Esophagus squamous epithelium (tissue), 4 donors: ENCODE measurements around the gene EPN2.
"Not testable (repeated sequence)": the region's sequence is repeated elsewhere in the genome, so short reads cannot be mapped to it uniquely, and the experiment has no call there.

Source experiments
- POLR2A ChIP-seq, 4 donors: fragments of 450-650 bp; IDR thresholded peaks; one replicate each; pipeline ENCODE4 v1.6.1; 2017; ENCODE audit warnings: antibody characterized with exemption in 4 of 4, mild to moderate bottlenecking in 4 of 4, moderate library complexity in 3 of 4
- TF ChIP-seq, protein P1 (sequence below), 6 experiments: fragments of 450-650 bp in 4 of 6; fragments of 200-600 bp in 2 of 6; sonication (generic) in 2 of 6; IDR thresholded peaks; one replicate each; pipeline ENCODE4 v1.5.1; 2016 to 2019; ENCODE audit warnings: antibody characterized with exemption in 6 of 6, mild to moderate bottlenecking in 4 of 6, moderate library complexity in 4 of 6

DNA sequence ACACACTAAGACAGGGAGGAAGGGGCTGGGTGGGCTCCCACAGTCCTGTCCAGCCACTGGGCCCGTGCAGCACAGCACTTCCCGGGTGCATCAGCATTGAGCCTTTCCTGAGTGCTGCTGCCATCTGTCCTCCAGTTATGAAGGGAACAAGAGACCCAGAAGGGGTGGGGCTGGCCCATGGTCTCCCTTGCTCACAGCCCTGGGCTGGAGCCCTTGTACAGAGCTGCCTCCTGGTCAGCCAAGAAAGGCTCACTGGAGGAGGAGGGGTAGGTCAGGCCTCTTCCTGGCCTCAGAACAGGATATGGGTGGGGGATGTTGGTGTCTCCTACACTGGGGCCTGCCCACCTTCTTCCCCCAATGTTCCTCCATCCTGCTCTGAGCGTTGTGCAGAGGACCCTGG is 33.7 kb upstream of the EPN2 start:
- TF ChIP-seq, protein P1, sequence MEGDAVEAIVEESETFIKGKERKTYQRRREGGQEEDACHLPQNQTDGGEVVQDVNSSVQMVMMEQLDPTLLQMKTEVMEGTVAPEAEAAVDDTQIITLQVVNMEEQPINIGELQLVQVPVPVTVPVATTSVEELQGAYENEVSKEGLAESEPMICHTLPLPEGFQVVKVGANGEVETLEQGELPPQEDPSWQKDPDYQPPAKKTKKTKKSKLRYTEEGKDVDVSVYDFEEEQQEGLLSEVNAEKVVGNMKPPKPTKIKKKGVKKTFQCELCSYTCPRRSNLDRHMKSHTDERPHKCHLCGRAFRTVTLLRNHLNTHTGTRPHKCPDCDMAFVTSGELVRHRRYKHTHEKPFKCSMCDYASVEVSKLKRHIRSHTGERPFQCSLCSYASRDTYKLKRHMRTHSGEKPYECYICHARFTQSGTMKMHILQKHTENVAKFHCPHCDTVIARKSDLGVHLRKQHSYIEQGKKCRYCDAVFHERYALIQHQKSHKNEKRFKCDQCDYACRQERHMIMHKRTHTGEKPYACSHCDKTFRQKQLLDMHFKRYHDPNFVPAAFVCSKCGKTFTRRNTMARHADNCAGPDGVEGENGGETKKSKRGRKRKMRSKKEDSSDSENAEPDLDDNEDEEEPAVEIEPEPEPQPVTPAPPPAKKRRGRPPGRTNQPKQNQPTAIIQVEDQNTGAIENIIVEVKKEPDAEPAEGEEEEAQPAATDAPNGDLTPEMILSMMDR (IDR thresholded peaks at IDR 0.05) = not testable (repeated sequence)
- TF ChIP-seq POLR2A (IDR thresholded peaks at IDR 0.05) = not testable (repeated sequence)
